Measurements from ENCODE around the gene TCF21. TPM values are rescaled to one million over a fixed set of nuclear protein-coding genes. Genes with fewer than 3 reads are reported as not detected.
A peak's percentile ranks its signal among the peaks of the same experiment; 100 is the strongest.

Gene TCF21
- total and polyA plus RNA-seq, 10 donors, result 3.6 to 109 (median 27.6) TPM

GRCh38 chr6:133893946-133894345 is 5.0 kb downstream of the TCF21 start:
- DNase-seq, result no peak
- WGBS, 5 donors, result 13 to 20% (median 14%) methylated on average over 4 of the region's 4 CpGs
- peak overlapping the region in 7 of 8 donors; percentile 31 to 82 (median 65) for H3K27ac ChIP-seq
- H3K4me3 ChIP-seq, result peak overlapping the region in 4 of 8 donors; percentile 23 to 69 (median 46)
- peaks cover 4 to 100% (median 75%) of the 10 kb centered on the region in 7 donors for H3K27me3 ChIP-seq (replicated peaks in 1 of 7)
- TF ChIP-seq, protein P1, sequence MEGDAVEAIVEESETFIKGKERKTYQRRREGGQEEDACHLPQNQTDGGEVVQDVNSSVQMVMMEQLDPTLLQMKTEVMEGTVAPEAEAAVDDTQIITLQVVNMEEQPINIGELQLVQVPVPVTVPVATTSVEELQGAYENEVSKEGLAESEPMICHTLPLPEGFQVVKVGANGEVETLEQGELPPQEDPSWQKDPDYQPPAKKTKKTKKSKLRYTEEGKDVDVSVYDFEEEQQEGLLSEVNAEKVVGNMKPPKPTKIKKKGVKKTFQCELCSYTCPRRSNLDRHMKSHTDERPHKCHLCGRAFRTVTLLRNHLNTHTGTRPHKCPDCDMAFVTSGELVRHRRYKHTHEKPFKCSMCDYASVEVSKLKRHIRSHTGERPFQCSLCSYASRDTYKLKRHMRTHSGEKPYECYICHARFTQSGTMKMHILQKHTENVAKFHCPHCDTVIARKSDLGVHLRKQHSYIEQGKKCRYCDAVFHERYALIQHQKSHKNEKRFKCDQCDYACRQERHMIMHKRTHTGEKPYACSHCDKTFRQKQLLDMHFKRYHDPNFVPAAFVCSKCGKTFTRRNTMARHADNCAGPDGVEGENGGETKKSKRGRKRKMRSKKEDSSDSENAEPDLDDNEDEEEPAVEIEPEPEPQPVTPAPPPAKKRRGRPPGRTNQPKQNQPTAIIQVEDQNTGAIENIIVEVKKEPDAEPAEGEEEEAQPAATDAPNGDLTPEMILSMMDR (IDR thresholded peaks at IDR 0.05 in 8 of 11, conservative IDR thresholded peaks at IDR 0.05 in 3 of 11), result no peak
- TF ChIP-seq POLR2AphosphoS5 (IDR thresholded peaks at IDR 0.05) (no peak), POLR2A (IDR thresholded peaks at IDR 0.05) (no peak)
- H3K36me3 ChIP-seq, result no peaks in the 10 kb centered on the region
- intact Hi-C loops (cut with DNase I; ENCODE audit: low total_unique reads), result no loop called here
- peaks cover 12 to 57% (median 32%) of the 10 kb centered on the region in 6 donors for H3K4me1 ChIP-seq
- H3K9me3 ChIP-seq, result no peaks in the 10 kb centered on the region

DNA sequence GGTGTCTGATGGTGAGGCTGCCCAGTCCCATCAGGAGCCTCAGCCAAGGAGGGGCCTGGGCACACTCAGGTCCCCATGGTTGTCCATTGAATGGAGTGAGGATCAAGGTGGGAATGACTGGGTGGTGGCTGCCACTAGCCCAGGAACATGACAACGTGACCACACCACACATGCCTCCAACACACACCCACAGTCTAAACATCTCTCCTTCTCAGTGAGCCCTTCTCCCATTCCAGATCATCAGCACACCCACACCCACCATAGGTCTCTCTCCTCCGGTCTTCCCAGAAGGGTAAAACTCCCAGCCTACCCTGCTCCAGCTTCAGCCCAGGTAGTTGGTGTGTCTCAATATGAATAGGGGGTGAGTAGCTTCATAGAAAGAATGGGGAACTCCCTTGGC is 5.5 kb downstream of the TCF21 start:
- DNase-seq, result no peak
- Histone ChIP-seq H3K9me3 (no peaks in the 10 kb centered on the region), H3K4me3 (peak overlapping the region in 3 of 8 donors; percentile 23 to 69 (median 49)), H3K36me3 (no peaks in the 10 kb centered on the region), H3K27ac (peak overlapping the region in 7 of 8 donors; percentile 31 to 82 (median 65)), H3K4me1 (peaks cover 12 to 56% (median 31%) of the 10 kb centered on the region in 6 donors), H3K27me3 (replicated peaks in 1 of 7) (peaks cover 4 to 98% (median 71%) of the 10 kb centered on the region in 7 donors)
- intact Hi-C loops (cut with DNase I; ENCODE audit: low total_unique reads), result no loop called here
- no peak for TF ChIP-seq POLR2AphosphoS5 (IDR thresholded peaks at IDR 0.05)
- TF ChIP-seq POLR2A (IDR thresholded peaks at IDR 0.05), result no peak
- TF ChIP-seq, protein P1 (IDR thresholded peaks at IDR 0.05 in 8 of 11, conservative IDR thresholded peaks at IDR 0.05 in 3 of 11), result no peak
- 27 to 43% (median 28%) methylated on average over 2 of the region's 2 CpGs for WGBS, 5 donors

GRCh38 chr6:133894795-133895358 is 6.0 kb downstream of the TCF21 start:
- Histone ChIP-seq H3K9me3 (no peaks in the 10 kb centered on the region), H3K4me1 (peaks cover 9 to 51% (median 27%) of the 10 kb centered on the region in 6 donors), H3K27ac (peak overlapping the region in 6 of 8 donors; percentile 60 to 82 (median 66)), H3K27me3 (replicated peaks in 1 of 7) (peaks cover 4 to 98% (median 66%) of the 10 kb centered on the region in 7 donors), H3K36me3 (no peaks in the 10 kb centered on the region), H3K4me3 (peak overlapping the region in 2 of 8 donors; percentile 49 to 69)
- 22 to 29% (median 24%) methylated on average over 5 of the region's 5 CpGs for WGBS, 5 donors
- TF ChIP-seq, protein P1 (IDR thresholded peaks at IDR 0.05 in 8 of 11, conservative IDR thresholded peaks at IDR 0.05 in 3 of 11), result no peak
- TF ChIP-seq POLR2AphosphoS5 (IDR thresholded peaks at IDR 0.05) (no peak), POLR2A (IDR thresholded peaks at IDR 0.05) (no peak)
- DNase-seq, result no peak
- intact Hi-C loops (cut with DNase I; ENCODE audit: low total_unique reads), result no loop called here

- H3K27ac ChIP-seq, result peak overlapping the region in 7 of 8 donors; percentile 52 to 82 (median 65)
- no peaks in the 10 kb centered on the region for H3K36me3 ChIP-seq
- WGBS, 5 donors, result 6 to 8% (median 7%) methylated on average over 42 to 45 of the region's 45 CpGs
- peak overlapping the region in 3 of 8 donors; percentile 0 to 69 (median 49) for H3K4me3 ChIP-seq
- peaks cover 4 to 93% (median 57%) of the 10 kb centered on the region in 7 donors for H3K27me3 ChIP-seq (replicated peaks in 1 of 7)
- peaks cover 7 to 42% (median 21%) of the 10 kb centered on the region in 6 donors for H3K4me1 ChIP-seq
- intact Hi-C loops (cut with DNase I; ENCODE audit: low total_unique reads), result no loop called here
- no peaks in the 10 kb centered on the region for H3K9me3 ChIP-seq
- DNase-seq, result no peak
- TF ChIP-seq, protein P1 (IDR thresholded peaks at IDR 0.05 in 8 of 11, conservative IDR thresholded peaks at IDR 0.05 in 3 of 11), result no peak
- peak in 2 of 3 donors; percentile 64 to 77 for TF ChIP-seq POLR2AphosphoS5 (IDR thresholded peaks at IDR 0.05)
Observed at GRCh38 chr6:133895573-133896343, 6.8 kb downstream of the TCF21 start.
